ENCODE data around the gene GATA6.

GATA6 gene

DNA sequence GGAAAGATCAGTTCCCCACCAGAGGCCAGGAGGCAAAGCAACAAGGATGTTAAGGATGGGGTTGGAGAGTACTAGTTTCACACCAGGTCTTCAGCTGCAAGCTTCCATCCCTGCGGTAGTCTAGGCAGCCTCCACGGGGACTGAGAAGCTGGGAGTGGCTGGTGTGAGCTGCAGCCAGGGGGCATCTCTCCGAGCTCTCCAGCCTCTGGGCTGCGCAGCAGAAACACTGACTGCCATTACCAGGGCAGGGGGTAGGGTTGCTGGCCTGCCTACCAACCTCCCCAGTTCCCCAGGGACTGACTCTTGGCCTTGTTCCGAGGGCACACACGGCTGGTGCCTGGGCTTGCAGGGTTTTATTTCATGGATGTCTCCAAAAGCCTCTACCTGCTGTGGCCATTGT lies 15.9 kb downstream of the GATA6 start:
- no peak overlapping the region for H3K4me3 ChIP-seq (ENCODE audit: severe bottlenecking)
- no peaks in the 10 kb centered on the region for H3K27me3 ChIP-seq (ENCODE audit: insufficient read depth, poor library complexity, severe bottlenecking)
- no peak for ATAC-seq (ENCODE audit: low read depth)
- peaks cover 51% of the 10 kb centered on the region for H3K36me3 ChIP-seq (ENCODE audit: low read depth)
- no peak for TF ChIP-seq CTCF (IDR thresholded peaks at IDR 0.05; ENCODE audit: poor library complexity, severe bottlenecking)
- H3K9me3 ChIP-seq (ENCODE audit: severe bottlenecking): no peaks in the 10 kb centered on the region
- no peak for DNase-seq (ENCODE audit: low spot score)
- peaks cover 40% of the 10 kb centered on the region for H3K4me1 ChIP-seq (ENCODE audit: insufficient read depth, poor library complexity, severe bottlenecking)
- H3K27ac ChIP-seq (ENCODE audit: poor library complexity, severe bottlenecking): peak overlapping the region; percentile 67

- Histone ChIP-seq H3K36me3 (ENCODE audit: low read depth) (peaks cover 50% of the 10 kb centered on the region), H3K27me3 (ENCODE audit: insufficient read depth, poor library complexity, severe bottlenecking) (no peaks in the 10 kb centered on the region), H3K27ac (ENCODE audit: poor library complexity, severe bottlenecking) (peak overlapping the region; percentile 67), H3K9me3 (ENCODE audit: severe bottlenecking) (no peaks in the 10 kb centered on the region), H3K4me3 (ENCODE audit: severe bottlenecking) (no peak overlapping the region), H3K4me1 (ENCODE audit: insufficient read depth, poor library complexity, severe bottlenecking) (peaks cover 45% of the 10 kb centered on the region)
- no peak for ATAC-seq (ENCODE audit: low read depth)
- DNase-seq (ENCODE audit: low spot score): no peak
- TF ChIP-seq CTCF (IDR thresholded peaks at IDR 0.05; ENCODE audit: poor library complexity, severe bottlenecking): no peak
These were observed 16.5 kb downstream of the GATA6 start for GRCh38 chr18:22185771-22186386.

DNA sequence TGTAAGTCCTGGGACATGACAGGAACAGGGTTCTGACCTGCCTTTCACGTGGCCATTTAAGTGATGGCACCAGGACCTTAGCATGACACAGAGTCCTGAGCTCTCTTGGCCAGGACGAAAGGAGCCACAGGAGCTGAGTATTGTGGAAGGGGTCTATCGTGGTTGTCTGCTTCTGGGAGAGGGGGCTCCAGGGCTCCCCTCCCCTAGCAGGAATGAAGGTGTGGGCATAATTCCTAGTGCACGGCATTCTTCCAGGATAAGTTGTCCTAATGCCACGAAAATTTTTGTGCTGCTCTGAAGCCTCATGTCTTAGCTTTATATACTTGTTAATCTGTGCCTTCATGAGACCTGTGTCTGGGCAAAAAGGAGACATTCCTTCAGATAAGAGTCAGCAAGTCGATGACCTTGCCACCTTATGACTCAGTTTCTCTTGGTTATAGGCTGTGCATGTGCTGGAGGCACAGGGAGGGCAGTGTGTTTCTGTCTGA lies 17.1 kb downstream of the GATA6 start:
- H3K4me3 ChIP-seq (ENCODE audit: severe bottlenecking): no peak overlapping the region
- H3K27ac ChIP-seq (ENCODE audit: poor library complexity, severe bottlenecking): peak overlapping the region; percentile 67
- no peaks in the 10 kb centered on the region for H3K9me3 ChIP-seq (ENCODE audit: severe bottlenecking)
- no peak for DNase-seq (ENCODE audit: low spot score)
- peak; percentile 71 for ATAC-seq (ENCODE audit: low read depth)
- peaks cover 46% of the 10 kb centered on the region for H3K36me3 ChIP-seq (ENCODE audit: low read depth)
- TF ChIP-seq CTCF (IDR thresholded peaks at IDR 0.05; ENCODE audit: poor library complexity, severe bottlenecking): no peak
- no peaks in the 10 kb centered on the region for H3K27me3 ChIP-seq (ENCODE audit: insufficient read depth, poor library complexity, severe bottlenecking)
- peaks cover 45% of the 10 kb centered on the region for H3K4me1 ChIP-seq (ENCODE audit: insufficient read depth, poor library complexity, severe bottlenecking)

GRCh38 chr18:22188559-22189267 lies 19.3 kb downstream of the GATA6 start:
- H3K27me3 ChIP-seq (ENCODE audit: insufficient read depth, poor library complexity, severe bottlenecking): no peaks in the 10 kb centered on the region
- H3K27ac ChIP-seq (ENCODE audit: poor library complexity, severe bottlenecking): no peak overlapping the region
- H3K9me3 ChIP-seq (ENCODE audit: severe bottlenecking): no peaks in the 10 kb centered on the region
- no peak overlapping the region for H3K4me3 ChIP-seq (ENCODE audit: severe bottlenecking)
- no peak for TF ChIP-seq CTCF (IDR thresholded peaks at IDR 0.05; ENCODE audit: poor library complexity, severe bottlenecking)
- DNase-seq (ENCODE audit: low spot score) (no peak), ATAC-seq (ENCODE audit: low read depth) (no peak)
- peaks cover 25% of the 10 kb centered on the region for H3K36me3 ChIP-seq (ENCODE audit: low read depth)
- peaks cover 23% of the 10 kb centered on the region for H3K4me1 ChIP-seq (ENCODE audit: insufficient read depth, poor library complexity, severe bottlenecking)

All from RWPE2 (cell line).